GM12873 (cell line): ENCODE measurements around the gene ENTPD2.

Source experiments
- CTCF ChIP-seq: IDR thresholded peaks from 2 replicates; pipeline ENCODE4 v1.5.1; 2012; ENCODE audit warnings: low read depth, mild to moderate bottlenecking, moderate library complexity, low read length, control low read depth; ENCODE audit not compliant: insufficient read depth; ENCODE audit errors: missing control alignments

Gene ENTPD2

DNA sequence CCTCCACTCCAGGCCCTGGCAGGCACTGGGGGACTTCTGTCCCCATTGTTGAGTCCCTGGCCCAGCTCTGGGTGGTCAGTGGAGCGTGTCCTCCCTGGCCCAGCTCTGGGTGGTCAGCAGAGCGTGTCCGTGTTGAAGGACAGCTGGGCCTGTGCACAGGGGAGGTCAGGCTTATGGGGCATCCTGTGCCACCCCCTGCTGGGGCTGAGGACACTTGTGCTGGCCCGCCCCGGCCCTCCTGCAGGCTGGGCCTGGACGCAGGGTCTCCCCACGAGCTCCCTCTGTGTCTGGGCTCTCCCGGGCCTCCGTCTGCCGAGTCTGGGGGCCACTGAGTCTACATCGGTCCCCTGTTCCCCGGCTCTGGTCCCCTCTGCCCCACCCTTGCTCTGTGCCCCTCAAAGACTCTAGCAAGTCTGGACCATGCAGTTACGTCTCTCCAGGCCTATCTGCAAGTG lies 46.0 kb downstream of the ENTPD2 start:
- no peak for TF ChIP-seq CTCF

GRCh38 chr9:137007108-137007815 lies 46.6 kb downstream of the ENTPD2 start:
- no peak for TF ChIP-seq CTCF

GRCh38 chr9:137006116-137007003 lies 47.5 kb downstream of the ENTPD2 start:
- TF ChIP-seq CTCF: no peak

- TF ChIP-seq CTCF: peak; percentile 42
These were observed 49.6 kb downstream of the ENTPD2 start for GRCh38 chr9:137004285-137004684.

DNA sequence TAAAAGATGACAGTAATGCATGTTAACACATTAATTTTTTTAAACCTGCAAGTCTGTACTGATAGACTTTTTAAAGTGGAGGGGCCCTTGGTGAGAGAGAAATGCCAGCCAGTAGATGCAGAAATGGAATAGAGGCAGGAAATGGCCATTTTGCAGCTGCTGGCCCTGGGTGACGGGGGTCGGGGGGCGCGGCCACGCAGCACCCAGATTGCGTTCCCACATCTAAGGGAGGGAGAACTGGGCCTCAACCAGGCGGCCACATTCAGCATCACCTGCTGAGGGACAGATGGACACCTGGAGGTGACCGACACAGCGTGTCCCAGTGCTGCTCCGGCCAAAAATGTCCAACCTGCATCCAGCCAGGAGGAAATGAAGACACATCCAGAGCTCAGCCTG lies 51.2 kb downstream of the ENTPD2 start:
- no peak for TF ChIP-seq CTCF

DNA sequence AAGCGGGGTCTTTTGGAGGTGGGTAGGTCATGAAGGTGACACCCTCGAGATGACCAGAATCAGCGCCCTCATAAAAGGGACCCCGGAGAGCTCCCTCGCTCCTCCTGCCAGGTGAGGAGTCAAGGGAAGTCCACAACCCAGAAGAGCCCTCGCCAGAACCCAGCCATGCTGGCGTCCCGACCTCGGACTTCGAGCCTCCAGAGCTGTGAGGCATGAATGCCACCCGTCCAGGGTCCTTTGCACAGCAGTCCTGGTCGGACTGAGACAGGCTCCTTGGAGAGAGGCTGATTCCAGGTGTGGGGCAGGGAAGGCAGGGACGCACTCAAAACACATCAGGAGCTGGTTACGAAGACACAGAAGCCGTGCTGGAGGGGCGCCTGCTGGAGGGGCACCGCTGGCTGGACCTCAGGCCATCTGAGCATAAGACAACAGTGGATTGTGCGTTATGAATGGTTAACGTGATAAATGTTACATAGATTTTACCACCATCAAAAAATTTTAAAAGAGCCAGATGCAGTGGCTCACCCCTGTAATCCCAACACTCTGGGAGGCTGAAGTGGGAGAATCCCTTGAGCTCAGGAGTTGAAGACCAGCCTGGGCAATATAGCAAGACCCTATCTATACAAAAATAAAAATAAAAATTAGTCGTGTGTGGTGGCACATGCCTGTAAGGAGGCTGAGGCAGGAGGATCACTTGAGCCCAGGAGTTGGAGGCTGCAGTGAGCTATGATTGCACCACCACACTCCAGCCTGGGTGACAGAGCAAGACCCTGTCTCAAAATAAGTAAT lies 51.8 kb downstream of the ENTPD2 start:
- TF ChIP-seq CTCF: no peak
